GM21717 (cell line): ENCODE data around the gene TFPI2.
A peak's percentile ranks its signal among the peaks of the same experiment; 100 is the strongest.
"Not testable (repeated sequence)": the region's sequence is repeated elsewhere in the genome, so short reads cannot be mapped to it uniquely, and the experiment has no call there.

ENCODE experiments used
- ATAC-seq: cut with Tn5 transposase; IDR thresholded peaks from one replicate; pipeline ENCODE4 v1.9.1; 2021; ENCODE audit warnings: mild to moderate bottlenecking, moderate library complexity; ENCODE audit not compliant: unreplicated experiment

TFPI2 gene, protein sequence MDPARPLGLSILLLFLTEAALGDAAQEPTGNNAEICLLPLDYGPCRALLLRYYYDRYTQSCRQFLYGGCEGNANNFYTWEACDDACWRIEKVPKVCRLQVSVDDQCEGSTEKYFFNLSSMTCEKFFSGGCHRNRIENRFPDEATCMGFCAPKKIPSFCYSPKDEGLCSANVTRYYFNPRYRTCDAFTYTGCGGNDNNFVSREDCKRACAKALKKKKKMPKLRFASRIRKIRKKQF

DNA sequence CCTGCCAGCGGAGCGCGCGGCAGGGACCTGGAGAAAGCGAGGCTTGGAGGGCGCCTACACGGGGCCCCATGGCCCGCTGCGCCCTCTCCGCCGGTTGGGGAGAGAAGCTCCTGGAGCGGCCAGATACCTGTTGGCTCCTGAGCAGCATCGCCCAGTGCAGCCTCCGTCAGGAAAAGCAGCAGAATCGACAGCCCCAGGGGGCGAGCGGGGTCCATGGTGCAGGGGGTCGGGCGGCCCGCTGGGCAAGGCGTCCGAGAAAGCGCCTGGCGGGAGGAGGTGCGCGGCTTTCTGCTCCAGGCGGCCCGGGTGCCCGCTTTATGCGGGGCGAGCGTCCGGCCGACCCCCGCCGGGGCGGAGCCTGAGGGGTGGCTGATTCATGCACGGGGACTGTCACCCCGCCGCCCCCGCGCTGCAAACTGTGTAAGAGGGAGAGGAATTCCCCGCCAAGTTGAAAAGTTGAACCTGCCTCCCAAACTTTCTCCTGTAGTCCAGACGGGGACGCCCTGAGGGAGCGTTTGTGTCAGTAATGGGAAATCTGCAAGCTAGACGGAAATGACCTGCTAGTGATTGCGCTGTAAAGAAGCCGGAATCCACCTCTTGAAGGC is at the start of gene TFPI2:
TFPI2 (minus strand) TSS at position 290 of the 605 bp plus-strand sequence; CDS start at position 215, 75 bp downstream.
- ATAC-seq, result peak; percentile 54

DNA sequence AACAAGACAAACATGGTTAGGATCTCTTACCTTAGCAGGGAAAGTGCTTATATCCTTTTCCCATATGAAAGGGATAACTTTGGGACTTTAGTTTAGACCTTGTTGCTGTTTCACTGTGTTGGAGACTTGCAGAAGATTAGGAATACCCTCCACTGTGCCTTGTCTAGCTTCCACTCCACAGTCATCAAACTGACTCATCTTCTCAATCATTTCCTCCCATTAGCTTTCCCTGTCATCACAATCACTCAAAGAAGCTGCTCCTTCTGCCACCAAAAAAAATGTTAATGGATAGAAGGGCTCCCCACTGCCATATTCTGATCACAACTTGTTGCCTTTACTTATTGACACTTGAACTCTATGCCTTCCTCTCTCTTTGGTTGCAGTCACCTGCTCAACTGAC is 47.7 kb upstream of the TFPI2 start:
- no peak for ATAC-seq

DNA sequence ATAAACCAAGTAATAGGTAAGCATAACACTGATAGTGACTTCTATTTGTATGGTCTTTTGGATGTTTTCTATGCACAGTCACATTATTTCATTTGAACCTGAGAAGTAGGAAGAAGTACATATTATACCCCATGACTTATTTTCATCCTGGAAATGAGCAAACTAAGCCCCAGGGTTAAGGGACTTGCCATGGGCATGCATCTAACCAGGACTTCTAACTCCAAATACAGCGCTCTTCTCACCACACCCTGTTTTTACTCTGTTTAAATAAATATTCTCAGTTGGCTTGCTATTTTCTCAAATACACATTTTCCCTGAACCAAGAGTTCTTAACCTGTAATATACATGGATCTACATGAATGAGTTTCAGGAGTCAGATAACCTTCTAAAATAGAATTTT is 47.3 kb upstream of the TFPI2 start:
- no peak for ATAC-seq

DNA sequence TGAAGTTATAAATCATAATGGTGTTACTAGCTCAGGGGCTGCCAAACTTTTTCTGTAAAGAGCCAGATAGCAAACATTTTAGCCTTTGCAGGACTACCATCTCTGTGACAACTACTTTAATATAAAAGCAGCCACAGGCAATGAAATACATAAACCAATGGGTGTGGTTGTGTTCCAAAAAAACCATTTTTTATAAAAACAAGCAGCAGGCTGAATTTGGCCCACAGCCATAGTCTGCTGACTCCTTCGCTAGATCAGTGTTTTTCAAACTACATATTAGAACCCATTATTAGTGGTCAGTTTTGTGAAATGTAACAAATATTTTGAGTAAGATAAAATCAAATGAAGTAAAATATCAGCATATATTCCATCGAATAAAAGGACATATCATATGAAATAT is 44.5 kb upstream of the TFPI2 start:
- ATAC-seq, result no peak

DNA sequence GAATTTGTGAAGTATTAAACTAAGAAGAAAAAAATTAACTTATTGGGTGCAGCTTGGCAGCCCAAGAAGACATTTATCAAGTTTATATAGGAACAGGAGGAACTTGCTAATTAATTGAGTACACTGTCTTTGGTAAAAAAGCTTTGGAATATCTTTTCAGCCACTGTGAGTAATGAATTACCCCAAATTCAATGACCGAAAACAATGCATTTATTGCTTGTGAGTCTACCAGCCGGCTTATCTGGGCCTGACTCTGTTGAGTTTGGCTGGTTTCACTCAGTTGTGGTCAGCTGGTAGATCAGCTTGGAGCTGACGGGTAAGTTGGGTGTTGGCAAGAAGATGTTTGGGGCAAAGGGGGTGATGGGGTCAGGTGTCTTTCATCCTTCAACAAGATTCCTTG is 42.6 kb upstream of the TFPI2 start:
- no peak for ATAC-seq

GRCh38 chr7:93931655-93932054 is 41.1 kb upstream of the TFPI2 start:
- no peak for ATAC-seq

DNA sequence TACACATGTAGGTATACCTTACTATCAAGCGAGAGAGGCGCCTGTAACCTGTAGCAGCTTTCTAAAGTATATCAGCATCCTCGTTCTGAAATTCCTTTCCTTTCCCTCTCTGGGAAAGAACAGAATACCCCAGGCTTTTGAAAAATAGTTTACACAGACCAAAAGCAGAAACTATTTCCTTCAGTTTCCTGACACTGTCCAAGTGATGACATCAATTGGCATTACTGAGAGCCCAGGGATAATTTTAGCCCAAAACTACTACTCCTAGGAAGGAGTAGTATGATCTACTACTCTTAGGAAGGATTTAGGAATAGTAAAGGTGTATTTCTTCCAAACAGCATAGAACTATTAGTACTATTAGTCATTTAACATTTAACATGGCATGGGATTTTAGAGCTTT is 37.0 kb upstream of the TFPI2 start:
- ATAC-seq, result no peak

DNA sequence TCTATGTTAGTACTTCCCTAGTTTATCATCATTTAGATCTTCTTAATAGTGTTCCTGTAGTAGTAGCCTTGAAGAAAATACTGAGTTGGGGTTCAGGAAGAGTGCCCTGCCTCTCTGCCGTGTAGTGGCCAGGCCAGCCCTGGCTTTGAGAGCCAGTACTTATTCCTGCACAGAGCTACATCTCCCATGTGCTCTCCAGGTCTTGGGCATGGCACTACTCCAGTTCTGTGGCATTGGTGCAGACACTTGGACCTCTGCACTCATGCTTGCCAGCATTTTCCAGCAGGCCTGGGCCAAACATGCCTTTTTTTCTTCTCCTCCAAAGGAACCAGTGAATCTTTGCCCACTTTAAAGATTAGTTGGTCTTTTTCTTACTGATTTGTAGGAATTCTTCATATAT is 36.2 kb upstream of the TFPI2 start:
- no peak for ATAC-seq

GRCh38 chr7:93923942-93924341 is 33.4 kb upstream of the TFPI2 start:
- ATAC-seq, result no peak

DNA sequence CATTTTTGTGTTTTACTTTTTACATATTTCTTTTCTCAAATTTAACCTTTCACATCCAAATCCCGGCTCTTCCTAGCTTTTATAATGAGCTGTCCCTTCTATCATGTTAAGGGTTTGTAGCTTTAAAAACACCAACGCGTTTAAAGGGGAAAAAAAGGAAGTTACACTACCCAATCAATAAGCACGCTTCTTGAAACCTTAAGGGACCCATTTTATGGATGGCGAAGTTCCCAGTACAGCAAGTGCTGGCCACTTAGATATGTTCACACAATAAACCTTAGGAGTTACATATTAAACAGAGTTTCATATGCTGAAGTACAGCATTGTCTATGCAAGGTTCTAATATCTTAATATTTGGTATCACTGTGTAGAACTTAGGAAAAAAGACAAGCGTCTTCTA is 32.7 kb upstream of the TFPI2 start:
- ATAC-seq, result no peak

DNA sequence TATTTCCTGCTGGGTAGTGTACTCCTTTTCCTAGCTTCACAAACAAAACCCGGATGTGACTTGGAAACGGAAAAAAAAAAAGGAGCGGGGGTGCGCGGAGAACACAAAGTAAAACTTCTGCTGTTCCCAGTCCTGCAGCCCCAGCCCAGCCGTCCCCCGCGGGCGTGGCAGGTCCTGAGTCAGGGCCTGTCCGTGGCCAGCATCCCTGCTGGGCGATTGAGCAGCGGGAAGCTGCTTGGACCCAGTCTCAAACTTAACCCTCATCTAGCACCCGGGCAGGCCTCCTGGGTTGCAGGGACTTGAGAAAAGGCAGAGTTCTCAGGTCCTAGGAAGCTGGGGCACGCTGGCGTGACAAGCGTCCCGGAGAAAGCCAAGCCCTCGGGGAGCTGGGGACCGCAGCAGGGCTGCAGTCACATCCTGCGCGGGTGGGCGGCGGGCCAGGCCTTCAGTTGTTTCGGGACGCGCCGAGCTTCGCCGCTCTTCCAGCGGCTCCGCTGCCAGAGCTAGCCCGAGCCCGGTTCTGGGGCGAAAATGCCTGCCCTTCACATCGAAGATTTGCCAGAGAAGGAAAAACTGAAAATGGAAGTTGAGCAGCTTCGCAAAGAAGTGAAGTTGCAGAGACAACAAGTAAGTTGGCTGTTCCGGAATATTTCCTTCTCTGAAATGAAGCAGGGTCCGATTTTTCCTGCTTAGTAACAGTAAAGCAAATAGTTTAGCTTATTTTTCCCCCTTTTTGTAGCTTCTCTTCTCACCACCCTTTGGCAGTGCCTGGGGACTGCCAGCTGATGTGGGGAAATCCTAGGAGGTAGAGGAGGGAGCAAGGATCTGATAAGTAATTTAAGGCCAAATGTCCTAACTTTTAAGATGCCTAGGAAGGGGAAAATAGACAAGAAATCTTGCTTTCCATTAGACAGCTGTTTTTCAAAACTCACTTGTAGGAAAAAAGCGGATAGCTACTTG is 31.3 kb upstream of the TFPI2 start, which contains the start of gene GNG11:
GNG11 (plus strand) TSS at position 129 of the 960 bp plus-strand sequence; CDS start at position 532, 403 bp downstream.
- peak; percentile 90 for ATAC-seq

DNA sequence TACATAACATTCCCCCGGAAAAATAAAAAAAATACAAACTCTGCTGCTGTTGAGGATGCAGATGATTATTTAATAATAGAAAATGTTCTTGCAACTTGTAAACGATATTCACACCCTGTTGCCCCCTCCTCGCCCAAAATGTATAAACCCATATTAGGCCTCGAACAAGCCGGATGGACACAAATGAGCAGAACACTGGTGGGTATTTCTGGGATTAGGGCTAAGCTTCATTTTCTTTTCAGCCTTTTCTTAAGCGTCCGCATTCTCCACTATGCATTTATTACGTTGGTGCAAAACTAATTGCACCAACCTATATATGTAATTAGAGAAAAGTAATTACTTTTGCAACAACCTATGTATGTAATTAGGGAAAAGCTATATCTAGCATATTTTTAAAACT is 30.6 kb upstream of the TFPI2 start:
- ATAC-seq, result no peak

GRCh38 chr7:93920496-93921182 is 30.1 kb upstream of the TFPI2 start:
- no peak for ATAC-seq

DNA sequence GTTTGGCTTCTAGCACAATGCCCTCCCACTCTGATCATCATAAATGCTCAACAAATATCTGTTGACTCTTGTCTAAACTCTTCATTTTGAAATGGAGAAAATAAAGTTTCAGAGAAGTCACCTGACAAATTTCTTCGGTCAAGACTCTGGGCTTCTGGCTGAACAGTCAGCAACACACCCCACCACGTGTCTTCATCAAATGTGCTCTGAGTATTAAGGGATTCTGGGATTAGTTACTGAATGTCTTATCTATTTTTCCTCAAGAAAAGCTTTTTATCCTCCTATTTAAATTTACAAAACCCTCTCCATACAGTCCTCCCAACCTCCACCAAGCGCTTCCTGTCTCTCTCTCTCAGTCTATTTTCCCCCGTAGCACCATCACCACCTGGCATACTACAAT is 25.8 kb upstream of the TFPI2 start:
- ATAC-seq, result not testable (repeated sequence)

DNA sequence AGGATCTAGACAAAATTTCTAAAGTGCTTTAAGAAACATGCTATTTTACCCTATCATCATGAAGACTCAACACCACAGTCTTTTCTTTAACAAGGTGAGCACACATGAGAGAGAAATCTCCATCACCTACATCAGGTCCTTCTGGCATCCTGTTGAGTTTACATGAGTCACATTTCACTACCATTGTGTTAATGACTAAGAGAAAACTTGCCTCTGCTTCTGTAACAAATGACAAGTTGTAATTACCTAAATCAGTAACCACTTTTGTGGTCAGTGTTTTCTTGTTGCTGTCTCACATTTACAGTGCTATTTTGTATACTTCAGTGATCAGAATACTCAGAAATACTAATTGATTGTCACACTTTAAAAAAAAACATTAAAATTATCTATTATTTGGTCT is 25.3 kb upstream of the TFPI2 start:
- not testable (repeated sequence) for ATAC-seq

DNA sequence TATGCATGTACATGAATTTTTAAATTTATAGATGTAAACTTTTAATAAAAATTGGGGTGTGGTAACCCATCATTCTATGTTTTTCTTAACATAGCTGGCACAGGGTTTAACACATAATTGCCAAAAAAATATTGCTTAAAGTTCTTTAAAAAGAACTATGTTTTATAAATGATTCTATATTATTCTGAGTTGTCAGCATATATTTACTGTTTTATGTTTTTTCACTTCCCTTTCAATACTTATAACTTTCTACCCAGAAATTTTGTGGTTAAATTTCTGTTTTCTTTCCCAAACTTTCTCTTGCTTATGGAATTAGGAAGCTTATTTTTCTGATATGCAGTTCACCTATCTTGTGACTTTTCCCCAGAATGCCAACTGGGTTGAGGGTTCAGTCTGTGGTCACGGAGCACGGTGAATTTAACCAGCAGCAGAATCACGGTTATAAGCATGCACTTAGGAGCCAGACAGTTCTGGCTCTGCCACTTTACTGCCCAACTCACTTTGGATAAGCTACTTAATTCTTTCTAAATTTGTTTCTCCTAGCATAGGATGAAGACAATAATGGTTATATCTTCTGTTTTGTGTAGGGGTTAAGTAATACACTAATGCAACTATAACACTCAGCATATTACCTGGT is 24.8 kb upstream of the TFPI2 start:
- ATAC-seq, result not testable (repeated sequence)

GRCh38 chr7:93914581-93915066 is 24.1 kb upstream of the TFPI2 start:
- ATAC-seq, result no peak

- no peak for ATAC-seq
Measured at GRCh38 chr7:93913197-93913596, 22.6 kb upstream of the TFPI2 start.

DNA sequence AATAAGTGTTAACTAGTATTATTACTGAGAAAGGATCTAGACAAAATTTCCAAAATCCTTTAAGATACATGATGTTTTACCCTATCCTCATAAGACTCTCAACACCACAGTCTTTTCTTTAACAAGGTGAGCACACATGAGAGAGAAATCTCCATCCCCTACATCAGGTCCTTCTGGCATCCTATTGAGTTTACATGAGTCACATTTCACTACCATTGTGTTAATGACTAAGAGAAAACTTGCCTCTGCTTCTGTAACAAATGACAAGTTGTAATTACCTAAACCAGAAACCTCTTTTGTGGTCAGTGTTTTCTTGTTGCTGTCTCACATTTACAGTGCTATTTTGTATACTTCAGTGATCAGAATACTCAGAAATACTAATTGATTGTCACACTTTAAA is 21.1 kb upstream of the TFPI2 start:
- not testable (repeated sequence) for ATAC-seq

DNA sequence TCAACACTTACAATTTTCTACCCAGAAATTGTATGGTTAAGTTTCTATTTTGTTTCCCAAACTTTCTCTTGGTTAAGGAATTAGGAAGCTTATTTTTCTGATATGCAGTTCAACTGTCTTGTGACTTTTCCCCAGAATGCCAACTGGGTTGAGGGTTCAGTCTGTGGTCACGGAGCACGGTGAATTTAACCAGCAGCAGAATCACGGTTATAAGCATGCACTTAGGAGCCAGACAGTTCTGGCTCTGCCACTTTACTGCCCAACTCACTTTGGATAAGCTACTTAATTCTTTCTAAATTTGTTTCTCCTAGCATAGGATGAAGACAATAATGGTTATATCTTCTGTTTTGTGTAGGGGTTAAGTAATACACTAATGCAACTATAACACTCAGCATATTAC is 20.7 kb upstream of the TFPI2 start:
- ATAC-seq, result not testable (repeated sequence)
